IMR-90 (cell line): Measurements from ENCODE around the gene MYEOV. TPM values are rescaled to one million over a fixed set of nuclear protein-coding genes. Genes with fewer than 3 reads are reported as not detected.

Source experiments
- ATAC-seq: fragments of 200-7000 bp; cut with Tn5 transposase; 2 replicates; pipeline ENCODE4 v1.9.1; 2020; ENCODE audit warnings: low read depth, mild to moderate bottlenecking, moderate library complexity
- BruUV-seq: library from RNA; stranded (reverse); fragments of 400-500 nt; replicated peaks from 2 replicates; lab custom pipeline; 2021; lab: Mats Ljungman, UMichigan
- CTCF ChIA-PET: fragments of 300-600 bp; formaldehyde crosslinking; extraction: SDS; loops from one replicate; lab custom pipeline; 2021; ENCODE audit warnings: antibody characterized with exemption; lab: Yijun Ruan, JAX
- POLR2A ChIA-PET: fragments of 300-600 bp; sonication (Branson Sonifier 250); formaldehyde crosslinking; loops from one replicate; lab custom pipeline; 2022; ENCODE audit warnings: antibody characterized with exemption; ENCODE audit not compliant: unreplicated experiment; lab: Charles Lee
- DNase-seq: peaks from one replicate; pipeline ENCODE4 v3.0.0; 2013
- H2AFZ ChIP-seq: replicated peaks from 2 replicates; pipeline ENCODE3; 2013; ENCODE audit warnings: low read length, mild to moderate bottlenecking; ENCODE audit not compliant: poor library complexity
- H2AK5ac ChIP-seq: 2 replicates; pipeline ENCODE4 v1.6.1; 2013; ENCODE audit warnings: low read depth, low read length, inconsistent platforms
- H2AK9ac ChIP-seq: replicated peaks from 2 replicates; pipeline ENCODE3; 2013; ENCODE audit warnings: mild to moderate bottlenecking, low read depth, low read length, moderate library complexity; ENCODE audit not compliant: poor library complexity
- H2BK120ac ChIP-seq: 2 replicates; pipeline ENCODE4 v1.6.1; 2013; ENCODE audit warnings: low read depth, low read length, inconsistent platforms
- H2BK15ac ChIP-seq: 3 replicates; pipeline ENCODE4 v1.6.1; 2013; ENCODE audit warnings: low read depth, low read length, inconsistent platforms
- H2BK20ac ChIP-seq: 2 replicates; pipeline ENCODE4 v1.6.1; 2013; ENCODE audit warnings: low read depth, mild to moderate bottlenecking, inconsistent platforms, low read length, moderate library complexity
- H2BK5ac ChIP-seq: 2 replicates; pipeline ENCODE4 v1.6.1; 2013; ENCODE audit warnings: mild to moderate bottlenecking, low read depth, low read length, inconsistent platforms; ENCODE audit not compliant: poor library complexity, severe bottlenecking
- H3K14ac ChIP-seq: replicated peaks from 2 replicates; pipeline ENCODE4 v1.6.1; 2013; ENCODE audit warnings: low read depth, low read length, inconsistent platforms
- H3K18ac ChIP-seq: 2 replicates; pipeline ENCODE4 v1.6.1; 2013; ENCODE audit warnings: low read depth, low read length, control low read depth
- H3K23ac ChIP-seq: 2 replicates; pipeline ENCODE4 v1.6.1; 2013; ENCODE audit warnings: low read depth, low read length, inconsistent platforms
- H3K27ac ChIP-seq: 2 replicates; pipeline ENCODE4 v1.5.1; 2013; ENCODE audit warnings: mild to moderate bottlenecking, control low read depth, low read length; ENCODE audit not compliant: insufficient read depth
- H3K27me3 ChIP-seq: 2 replicates; pipeline ENCODE4 v1.6.1; 2013; ENCODE audit warnings: low read length; ENCODE audit not compliant: control insufficient read depth, insufficient read depth
- H3K36me3 ChIP-seq: 2 replicates; pipeline ENCODE4 v1.6.1; 2013; ENCODE audit warnings: low read length, mixed read lengths; ENCODE audit not compliant: control insufficient read depth, insufficient read depth
- H3K4ac ChIP-seq: 2 replicates; pipeline ENCODE4 v1.6.1; 2013; ENCODE audit warnings: low read depth, low read length, inconsistent platforms
- H3K4me1 ChIP-seq: 2 replicates; pipeline ENCODE4 v1.6.1; 2013; ENCODE audit warnings: low read length, mixed read lengths; ENCODE audit not compliant: control insufficient read depth, insufficient read depth
- H3K4me2 ChIP-seq: 2 replicates; pipeline ENCODE4 v1.6.1; 2013; ENCODE audit warnings: low read depth, mild to moderate bottlenecking, control low read depth, low read length, moderate library complexity
- H3K4me3 ChIP-seq: 2 replicates; pipeline ENCODE4 v1.5.1; 2013; ENCODE audit warnings: low read depth, mild to moderate bottlenecking, control low read depth, low read length, moderate library complexity; ENCODE audit not compliant: insufficient read depth
- H3K56ac ChIP-seq: 2 replicates; pipeline ENCODE4 v1.6.1; 2013; ENCODE audit warnings: low read length, inconsistent platforms; ENCODE audit not compliant: insufficient read depth; ENCODE audit errors: extremely low read depth
- H3K79me1 ChIP-seq, 2 experiments: 2 replicates each; pipeline ENCODE4 v1.6.1; 2013; ENCODE audit warnings: low read length in 2 of 2, inconsistent platforms in 1 of 2, low read depth in 1 of 2
- H3K9ac ChIP-seq: 2 replicates; pipeline ENCODE4 v1.6.1; 2013; ENCODE audit warnings: low read depth, low read length, control low read depth
- H3K9me1 ChIP-seq: 2 replicates; pipeline ENCODE4 v1.6.1; 2013; ENCODE audit warnings: low read length, inconsistent platforms; ENCODE audit not compliant: insufficient read depth
- H3K9me3 ChIP-seq: 2 replicates; pipeline ENCODE4 v1.6.1; 2013; ENCODE audit warnings: low read length; ENCODE audit not compliant: control insufficient read depth, insufficient read depth
- H4K20me1 ChIP-seq: 2 replicates; pipeline ENCODE4 v1.6.1; 2013; ENCODE audit warnings: low read length, inconsistent platforms; ENCODE audit not compliant: insufficient read depth
- H4K5ac ChIP-seq: 2 replicates; pipeline ENCODE4 v1.6.1; 2013; ENCODE audit warnings: mild to moderate bottlenecking, low read depth, low read length, control low read depth
- H4K8ac ChIP-seq, 2 experiments: 2 replicates each; pipeline ENCODE4 v1.6.1; 2013; ENCODE audit warnings: low read depth in 2 of 2, low read length in 2 of 2, control low read depth in 1 of 2, inconsistent platforms in 1 of 2
- H4K91ac ChIP-seq: 2 replicates; pipeline ENCODE4 v1.6.1; 2013; ENCODE audit warnings: low read depth, low read length, inconsistent platforms; ENCODE audit not compliant: insufficient read depth
- MXI1 ChIP-seq: IDR thresholded peaks from 2 replicates; pipeline ENCODE4 v1.6.1; 2012; ENCODE audit warnings: low read depth, mild to moderate bottlenecking, low read length, moderate library complexity, borderline replicate concordance
- POLR2A ChIP-seq: IDR thresholded peaks from 2 replicates; pipeline ENCODE4 v1.6.1; 2012; ENCODE audit warnings: mild to moderate bottlenecking, low read depth, low read length
- USF2 ChIP-seq: fragments of 150-350 bp; IDR thresholded peaks from 2 replicates; pipeline ENCODE4 v1.6.1; 2017; ENCODE audit warnings: mild to moderate bottlenecking, antibody characterized with exemption, low read length, low read depth
- WGBS, 2 experiments: methylation state at CpG; one replicate each; pipeline versions ENCODE4 v1.1.5 to v1.1.7; 2013; ENCODE audit warnings: missing lambda C conversion rate in 2 of 2; ENCODE audit not compliant: insufficient read length in 1 of 2; ENCODE audit errors: extremely low coverage in 2 of 2; 5-methylcytosine and 5-hydroxymethylcytosine counted together
- dilution Hi-C: fragments of 300-500 bp; cut with HindIII; formaldehyde crosslinking; loops from one replicate; pipeline ENCODE4 v1.14.3; 2018; ENCODE audit warnings: low sequenced_read_pairs; ENCODE audit not compliant: unreplicated experiment
- in situ Hi-C: fragments of 300-500 bp; cut with MboI; formaldehyde crosslinking; loops from 3 replicates; pipeline ENCODE4 v1.14.3; 2019; ENCODE audit warnings: low sequenced_read_pairs, inconsistent platforms, mixed read lengths
- intact Hi-C: fragments of 100-400 bp; cut with micrococcal nuclease; formaldehyde crosslinking; loops from 2 replicates; pipeline ENCODE4 v1.10.0; 2022
- polyA plus RNA-seq, 3 experiments: library from polyadenylated mRNA; depleted of rRNA; stranded (reverse); fragments of >200 nt; gene quantifications; 2 replicates each; pipeline ENCODE4 v1.2.3, GENCODE V29; 2012; ENCODE audit warnings: low replicate concordance in 1 of 3
- total RNA-seq: library from RNA; depleted of rRNA; stranded (reverse); fragments of >200 nt; gene quantifications from 2 replicates; pipeline ENCODE4 v1.2.3, GENCODE V29; 2012

The MYEOV gene
- total and polyA plus RNA-seq, 2 of the 4 experiments (the other 2 are of a cell fraction): 5.8 to 6.8 TPM

GRCh38 chr11:69293819-69294505 lies at the start of gene MYEOV (continued):
- no peak for TF ChIP-seq USF2
- TF ChIP-seq MXI1: no peak

GRCh38 chr11:69244266-69244665 lies 49.7 kb upstream of the MYEOV start:
- Histone ChIP-seq H2BK20ac (no peak overlapping the region), H3K18ac (no peak overlapping the region), H3K56ac (no peak overlapping the region), H4K91ac (no peak overlapping the region), H3K4me1 (no peaks in the 10 kb centered on the region), H3K9me1 (no peaks in the 10 kb centered on the region; the same call in 1 of the 2 replicates), H3K4me3 (no peak overlapping the region), H2AFZ (no peak overlapping the region), H3K9me3 (no peaks in the 10 kb centered on the region), H3K4ac (no peak overlapping the region), H2BK15ac (no peak overlapping the region), H3K36me3 (no peaks in the 10 kb centered on the region), H2AK9ac (no peak overlapping the region), H3K9ac (no peak overlapping the region), H3K27ac (no peak overlapping the region), H3K4me2 (no peak overlapping the region), H4K8ac (no peak overlapping the region), H2BK5ac (no peak overlapping the region), H3K27me3 (peaks cover 6% of the 10 kb centered on the region), H3K79me1 (no peaks in the 10 kb centered on the region), H4K20me1 (no peaks in the 10 kb centered on the region), H3K14ac (no peak overlapping the region), H4K5ac (no peak overlapping the region), H3K23ac (no peak overlapping the region), H2AK5ac (no peak overlapping the region), H2BK120ac (no peak overlapping the region)
- TF ChIP-seq POLR2A: no peak
- CTCF ChIA-PET: no interaction called here
- in situ Hi-C loops: no loop called here
- WGBS, 2 experiments: no CpG with 5 or more reads among the region's 3 CpGs
- ATAC-seq: no peak
- no TSS peak for BruUV-seq
- intact Hi-C loops: loop anchor here (1.0 kb wide), 1 partner anchor 18 kb away; no protein-coding TSS in a partner anchor
- dilution Hi-C loops: no loop called here
- POLR2A ChIA-PET: no interaction called here
- no peak for DNase-seq
